K562 (cell line): Measurements from ENCODE around the gene ALG14. TPM values are rescaled to one million over a fixed set of nuclear protein-coding genes. Genes with fewer than 3 reads are reported as not detected.

Experiments used
- CHAMP1 ChIP-seq: fragments of 450-650 bp; IDR thresholded peaks from 2 replicates; pipeline ENCODE4 v1.6.1; 2016; ENCODE audit warnings: mild to moderate bottlenecking
- JUNB ChIP-seq: fragments of 450-650 bp; formaldehyde crosslinking; conservative IDR thresholded peaks from 2 replicates; pipeline ENCODE4 v1.4.0; 2020; ENCODE audit warnings: mild to moderate bottlenecking
- NFIC ChIP-seq: fragments of 450-650 bp; IDR thresholded peaks from 2 replicates; pipeline ENCODE4 v1.6.1; 2017; ENCODE audit warnings: mild to moderate bottlenecking, inconsistent platforms
- PATZ1 ChIP-seq: fragments of 250-450 bp; sonication (Bioruptor Pico); IDR thresholded peaks from 2 replicates; pipeline ENCODE4 v1.5.0; 2020; ENCODE audit warnings: mild to moderate bottlenecking, borderline replicate concordance
- RB1 ChIP-seq: fragments of 450-650 bp; IDR thresholded peaks from 2 replicates; pipeline ENCODE4 v1.6.1; 2017; ENCODE audit warnings: low read depth, mild to moderate bottlenecking
- RBM17 ChIP-seq: fragments of 200-400 bp; formaldehyde crosslinking; IDR thresholded peaks from 2 replicates; pipeline ENCODE4 v1.6.1; 2017; ENCODE audit warnings: low read depth, mild to moderate bottlenecking, low read length, borderline replicate concordance
- SAFB ChIP-seq: fragments of 200-400 bp; formaldehyde crosslinking; IDR thresholded peaks from 2 replicates; pipeline ENCODE4 v1.6.1; 2017; ENCODE audit warnings: low read depth, low read length, borderline replicate concordance
- TAF15 ChIP-seq: fragments of 200-400 bp; formaldehyde crosslinking; IDR thresholded peaks from 2 replicates; pipeline ENCODE4 v1.6.1; 2017; ENCODE audit warnings: mild to moderate bottlenecking, low read depth, low read length, moderate library complexity
- TCF3 ChIP-seq: sonication (generic); formaldehyde crosslinking; IDR thresholded peaks from 2 replicates; pipeline ENCODE4 v1.4.0; 2020; ENCODE audit warnings: mild to moderate bottlenecking, missing genetic modification reagents
- TRIM25 ChIP-seq: fragments of 450-650 bp; IDR thresholded peaks from 2 replicates; pipeline ENCODE4 v1.7.0; 2016; ENCODE audit warnings: borderline replicate concordance
- ZNF609 ChIP-seq: sonication (generic); formaldehyde crosslinking; IDR thresholded peaks from 2 replicates; pipeline ENCODE4 v1.8.1; 2023; ENCODE audit warnings: missing genetic modification reagents, mild to moderate bottlenecking, borderline replicate concordance
- ZNF644 ChIP-seq: fragments of 200-800 bp; sonication (Bioruptor generic); IDR thresholded peaks from 2 replicates; pipeline ENCODE4 v1.6.1; 2016; ENCODE audit warnings: low read depth, missing genetic modification characterization, missing compliant biosample characterization
- ZNF740 ChIP-seq, 3 experiments: fragments of 200-800 bp in 1 of 3; sonication (Bioruptor generic) in 1 of 3; sonication (generic) in 1 of 3; formaldehyde crosslinking in 1 of 3; IDR thresholded peaks; 2 replicates each; pipeline versions ENCODE4 v1.6.1 to v1.8.0; 2016 to 2022; ENCODE audit warnings: mild to moderate bottlenecking in 2 of 3, missing compliant biosample characterization in 2 of 3, missing genetic modification characterization in 2 of 3, missing genetic modification reagents in 1 of 3
- polyA plus RNA-seq, 8 experiments: library from polyadenylated mRNA; depleted of rRNA in 4 of 8; stranded (reverse) in 5 of 8; unstranded in 3 of 8; fragments of >200 nt; fragmentation: Nextera tagmentation in 2 of 8; fragmentation: Illumina TruSeq in 1 of 8; extraction: Ambion mirVana in 2 of 8; extraction: Trizol in 1 of 8; gene quantifications; 2 replicates each; pipeline versions ENCODE4 v1.2.1 to v1.2.3, GENCODE V29; 2011 to 2014; ENCODE audit warnings: inconsistent platforms in 1 of 8, missing spikeins in 1 of 8
- total RNA-seq, 7 experiments: library from RNA; depleted of rRNA in 6 of 7; stranded (reverse); fragments of >200 nt in 6 of 7; fragmentation: Illumina TruSeq in 2 of 7; extraction: Trizol in 2 of 7; gene quantifications; 2 replicates each; pipeline versions ENCODE4 v1.2.1 to v1.2.3, GENCODE V29; 2011 to 2021; ENCODE audit warnings: low replicate concordance in 1 of 7

Gene ALG14
- total and polyA plus RNA-seq, 9 of the 15 experiments (the other 6 are each of a cell fraction or from before 2014, with no cell fraction given) = 2.8 to 16.2 (median 4.9) TPM

GRCh38 chr1:95085376-95085775 lies 12.6 kb upstream of the ALG14 start (continued):
- 0 out of 2 replicates have a peak, but pooled peaks have one; percentile 25 for TF ChIP-seq CHAMP1
- no peak for TF ChIP-seq PATZ1 (CRISPR knock-in tag)
- no peak for TF ChIP-seq TAF15
- no peak for TF ChIP-seq ZNF644 (tag)
- TF ChIP-seq SAFB = no peak
- no peak for TF ChIP-seq RB1
- TF ChIP-seq ZNF609 (CRISPR knock-in tag) = no peak
- TF ChIP-seq NFIC = peak; percentile 72
- TF ChIP-seq ZNF740 (CRISPR knock-in tag; IDR thresholded peaks at IDR 0.05) = no peak
- TF ChIP-seq ZNF740 (tag; IDR thresholded peaks at IDR 0.05) = no peak
- TF ChIP-seq JUNB (CRISPR knock-in tag) = no peak
- no peak for TF ChIP-seq RBM17
- TF ChIP-seq TRIM25 = no peak
- peak; percentile 91 for TF ChIP-seq TCF3 (CRISPR knock-in tag)
